Regular cardiac myocyte (primary cell): ENCODE measurements around the gene SLC22A1. TPM values are rescaled to one million over a fixed set of nuclear protein-coding genes. Genes with fewer than 3 reads are reported as not detected.

ENCODE experiments used
- total RNA-seq: library from RNA; depleted of rRNA; stranded (reverse); fragments of >200 nt; gene quantifications from 2 replicates; pipeline ENCODE4 v1.2.3, GENCODE V29; 2014

Gene SLC22A1
- under 0.01 and 0.38 TPM in 2 replicates for total RNA-seq

DNA sequence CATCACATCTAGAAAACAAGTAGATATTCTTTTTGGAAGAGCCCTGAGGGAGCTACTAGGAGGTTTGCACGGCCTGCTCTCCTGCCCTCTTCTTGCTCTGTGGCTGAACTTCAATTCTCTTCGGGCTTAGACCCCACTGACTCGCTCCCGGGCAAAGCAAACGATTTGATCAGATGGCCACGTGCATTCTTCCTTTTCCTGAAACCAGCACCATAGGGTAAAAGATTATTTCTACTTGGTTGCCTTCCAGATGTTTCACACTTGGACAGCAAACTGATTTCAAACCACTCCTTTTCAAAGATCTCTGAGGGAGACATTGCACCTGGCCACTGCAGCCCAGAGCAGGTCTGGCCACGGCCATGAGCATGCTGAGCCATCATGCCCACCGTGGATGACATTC lies at the start of gene SLC22A1:
Gene SLC22A1, plus strand, starts transcription at position 258 of the 400 bp plus-strand sequence. Its CDS starts 121 bp downstream, at position 379.

Other genes with a start within 250 kb of the SLC22A1 start
- gene MAS1, start 230.8 kb upstream of the SLC22A1 start, total RNA-seq, result under 0.01 TPM in 2 replicates
- 131 and 197 TPM in 2 replicates for gene IGF2R, start 152.7 kb upstream of the SLC22A1 start, total RNA-seq
- gene SLC22A2, start 137.0 kb downstream of the SLC22A1 start, total RNA-seq, result under 0.01 TPM in 1 of 2 replicates, not detected in the other
- gene SLC22A3, start 226.6 kb downstream of the SLC22A1 start, total RNA-seq, result 1.7 and 2.3 TPM in 2 replicates